Activated CD8-positive, alpha-beta memory T cell treated with anti-CD3 and anti-CD28 coated beads, Interleukin-2, amount 50 U/mL, for 1 hour (primary cell): ENCODE results near the gene BAHD1.

Experiments used
- DNase-seq: peaks from one replicate; pipeline ENCODE4 v3.0.0-alpha.2; 2020; ENCODE audit errors: extremely low read depth

The BAHD1 gene

GRCh38 chr15:40424483-40425115, 16.2 kb upstream of the BAHD1 start:
- DNase-seq = no peak

GRCh38 chr15:40425681-40426080, 15.1 kb upstream of the BAHD1 start:
- no peak for DNase-seq

GRCh38 chr15:40427188-40427587, 13.6 kb upstream of the BAHD1 start:
- no peak for DNase-seq

- DNase-seq = no peak
These were observed 12.6 kb upstream of the BAHD1 start for GRCh38 chr15:40428185-40428584.

GRCh38 chr15:40429068-40429710, 11.6 kb upstream of the BAHD1 start:
- DNase-seq = no peak

- DNase-seq = no peak
These were observed 10.4 kb upstream of the BAHD1 start for GRCh38 chr15:40430271-40430805.

- DNase-seq = no peak
These were observed 5.6 kb upstream of the BAHD1 start for GRCh38 chr15:40435023-40435709.

- DNase-seq = no peak
These were observed 5.1 kb upstream of the BAHD1 start for GRCh38 chr15:40435710-40436089.

- DNase-seq = no peak
These were observed 4.4 kb upstream of the BAHD1 start for GRCh38 chr15:40436116-40436891.

GRCh38 chr15:40436892-40437751, 3.6 kb upstream of the BAHD1 start:
- DNase-seq = no peak

- DNase-seq = no peak
These were observed 2.7 kb upstream of the BAHD1 start for GRCh38 chr15:40437752-40438687.

- no peak for DNase-seq
These were observed 2.0 kb upstream of the BAHD1 start for GRCh38 chr15:40438712-40439111.

GRCh38 chr15:40439461-40439959, 1.2 kb upstream of the BAHD1 start:
- DNase-seq = no peak

GRCh38 chr15:40439960-40440742, 602 bp upstream of the BAHD1 start:
- DNase-seq = no peak

- DNase-seq = no peak
These were observed 1.1 kb downstream of the BAHD1 start for GRCh38 chr15:40441565-40442531.

GRCh38 chr15:40443255-40443654, 2.5 kb downstream of the BAHD1 start:
- DNase-seq = no peak

- DNase-seq = no peak
These were observed 3.1 kb downstream of the BAHD1 start for GRCh38 chr15:40443846-40444245.

GRCh38 chr15:40444736-40445135, 4.0 kb downstream of the BAHD1 start:
- no peak for DNase-seq
